ENCODE measurements around the gene CXCR6.

GRCh38 chr3:45905755-45906154 lies 37.5 kb upstream of the CXCR6 start:
- no peak for TF ChIP-seq POLR2A (IDR thresholded peaks at IDR 0.05)
- TF ChIP-seq CTCF (IDR thresholded peaks at IDR 0.05) = no peak

Data from lower leg skin (tissue), 3 donors.